C4-2B (cell line): ENCODE measurements around the gene APOL2.
"Not testable (repeated sequence)": the region's sequence is repeated elsewhere in the genome, so short reads cannot be mapped to it uniquely, and the experiment has no call there.

Experiments
- H3K27ac ChIP-seq: fragments of 450-650 bp; 2 replicates; pipeline ENCODE4 v1.5.1; 2017
- CTCF ChIP-seq: fragments of 450-650 bp; conservative IDR thresholded peaks from 2 replicates; pipeline ENCODE4 v1.5.1; 2017; ENCODE audit warnings: mild to moderate bottlenecking
- ZFX ChIP-seq: fragments of 450-650 bp; IDR thresholded peaks from 2 replicates; pipeline ENCODE4 v1.6.1; 2017

APOL2 gene

GRCh38 chr22:36192542-36192941 is 46.8 kb downstream of the APOL2 start:
- H3K27ac ChIP-seq, result no peak overlapping the region
- TF ChIP-seq CTCF (no peak), ZFX (no peak)

- H3K27ac ChIP-seq, result no peak overlapping the region
- TF ChIP-seq CTCF (no peak), ZFX (no peak)
Observed at GRCh38 chr22:36191106-36191836, 48.1 kb downstream of the APOL2 start.

DNA sequence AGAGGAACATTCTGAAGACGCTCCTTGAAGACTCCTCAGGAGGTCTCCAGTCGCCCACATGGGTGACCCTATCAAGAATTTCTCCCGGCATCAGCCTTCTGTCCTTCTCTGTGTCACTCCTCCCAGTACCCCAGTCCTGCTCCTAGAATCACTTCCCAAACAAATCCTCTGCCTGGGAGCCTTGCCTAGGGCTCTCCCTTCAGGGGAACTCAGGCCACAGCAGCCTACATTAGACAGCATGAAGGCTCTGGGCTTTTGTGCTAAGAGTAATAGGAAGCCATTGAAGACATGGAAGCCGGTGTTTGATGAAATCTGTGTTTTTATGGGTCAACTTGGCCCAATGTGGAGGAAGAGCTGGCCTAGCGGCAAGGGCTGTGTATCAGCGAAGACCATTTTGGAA is 51.5 kb downstream of the APOL2 start:
- H3K27ac ChIP-seq, result not testable (repeated sequence)

- TF ChIP-seq CTCF, result no peak
- TF ChIP-seq ZFX, result no peak
Observed at GRCh38 chr22:36185828-36186624, 53.3 kb downstream of the APOL2 start.

DNA sequence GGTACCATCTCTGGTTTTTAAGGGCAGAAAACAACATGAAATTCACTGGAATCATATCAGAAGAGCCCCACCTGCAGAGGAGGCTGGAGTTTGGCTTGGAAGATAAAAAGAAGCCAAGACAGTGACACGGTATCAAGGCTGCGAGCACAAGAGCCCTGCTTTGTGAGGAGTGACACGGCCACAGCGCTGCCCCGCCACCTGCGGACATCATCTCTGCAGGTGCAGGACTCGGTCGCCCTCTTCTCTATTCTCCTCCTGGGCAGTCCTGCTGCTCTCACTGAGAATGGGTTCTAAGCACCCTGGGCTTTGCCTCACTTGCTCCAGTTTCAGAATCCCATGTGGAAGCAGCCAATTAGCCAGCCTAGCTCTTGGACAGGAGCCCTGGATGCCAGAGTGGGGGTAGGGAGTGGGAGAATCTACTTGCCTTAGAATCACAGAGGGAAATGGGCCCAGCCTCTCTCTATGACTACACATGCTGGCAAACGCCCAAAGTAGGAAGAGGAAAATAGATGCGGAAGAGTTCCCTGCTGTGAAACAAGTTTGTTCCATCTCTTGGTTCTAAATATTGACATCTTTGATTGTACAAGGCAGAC is 54.8 kb downstream of the APOL2 start:
- no peak overlapping the region for H3K27ac ChIP-seq
- no peak for TF ChIP-seq CTCF
- no peak for TF ChIP-seq ZFX

More at GRCh38 chr22:36185828-36186624, 53.3 kb downstream of the APOL2 start:
- no peak overlapping the region for H3K27ac ChIP-seq

GRCh38 chr22:36183446-36183845 is 55.9 kb downstream of the APOL2 start:
- H3K27ac ChIP-seq, result no peak overlapping the region
- TF ChIP-seq ZFX (no peak), CTCF (no peak)

- TF ChIP-seq CTCF, result no peak
Observed at GRCh38 chr22:36182857-36183256, 56.5 kb downstream of the APOL2 start.

More at GRCh38 chr22:36182857-36183256, 56.5 kb downstream of the APOL2 start:
- H3K27ac ChIP-seq, result no peak overlapping the region
